ENCODE data around the gene CFAP100. TPM values are rescaled to one million over a fixed set of nuclear protein-coding genes. Genes with fewer than 3 reads are reported as not detected.

Gene CFAP100
- not detected for total RNA-seq
- long read RNA-seq, donor 1, result 0 reads
- long read RNA-seq, donor 2, result 0 reads

DNA sequence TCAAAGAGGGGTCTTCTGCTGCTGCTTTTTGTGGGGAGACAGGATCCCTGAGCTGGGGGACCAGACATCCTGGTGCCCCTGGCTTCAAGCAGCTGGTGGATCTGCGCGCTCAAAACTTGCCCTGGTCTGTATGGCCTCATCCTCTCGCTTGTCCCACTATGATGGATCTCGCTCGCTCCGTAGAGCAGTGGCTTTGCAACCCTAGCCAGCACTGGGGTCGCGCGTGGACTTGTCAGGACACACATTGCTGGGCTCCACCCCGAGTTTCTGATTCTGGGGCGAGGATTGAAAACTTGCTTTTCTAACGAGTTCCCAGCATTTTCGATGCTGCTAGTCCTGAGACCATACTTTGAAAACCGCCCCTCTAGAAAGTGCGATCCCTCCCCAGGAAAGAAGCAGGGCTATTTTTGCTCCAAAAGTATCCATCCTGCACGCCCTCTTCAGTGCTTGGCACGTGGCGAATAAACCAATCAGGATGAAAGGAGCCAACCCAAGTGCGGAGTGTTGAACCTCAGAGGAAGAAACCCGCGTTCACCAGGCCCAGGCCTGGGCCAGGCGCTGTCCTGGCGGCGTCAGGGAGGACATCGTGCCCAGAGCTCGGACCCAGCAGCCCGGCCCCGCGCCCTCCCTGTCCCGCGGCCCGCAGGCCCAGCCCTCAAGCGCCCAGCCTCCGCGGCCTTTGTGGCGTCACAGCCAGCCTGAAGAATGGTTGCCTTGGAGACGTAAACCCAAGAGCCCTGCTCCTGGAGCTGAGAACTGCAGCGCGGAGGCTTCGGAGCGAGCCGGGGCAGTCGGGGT, at the start of gene CFAP100:
Gene CFAP100, plus strand, starts transcription at position 731 of the 798 bp plus-strand sequence. CDS start 1,092 bp downstream, outside the sequence.
- DNase-seq, result peak in 1 of 3 donors; percentile 17
- Histone ChIP-seq H3K4me3 (no peak within 1 kb of the TSS), H3K9me3 (no peaks in the 10 kb centered on the region), H3K36me3 (ENCODE audit: low read depth) (no peaks in the 10 kb centered on the region), H3K4me1 (ENCODE audit: low read depth) (no peaks in the 10 kb centered on the region)
- intact Hi-C loops (cut with DNase I, micrococcal nuclease), result loop anchor here (5.0 to 10.0 kb wide), 3 partner anchors 137 to 260 kb away; no protein-coding TSS in a partner anchor
- no peak for TF ChIP-seq CTCF (IDR thresholded peaks at IDR 0.05)
- ATAC-seq, result peak; percentile 27

GRCh38 chr3:126345231-126345630, 49.5 kb upstream of the CFAP100 start:
- H3K4me1 ChIP-seq (ENCODE audit: low read depth), result no peaks in the 10 kb centered on the region
- ATAC-seq (no peak), DNase-seq (no peak)
- no peaks in the 10 kb centered on the region for H3K36me3 ChIP-seq (ENCODE audit: low read depth)
- no peaks in the 10 kb centered on the region for H3K9me3 ChIP-seq
- intact Hi-C loops (cut with DNase I, micrococcal nuclease), result no loop called here
- no peak overlapping the region for H3K4me3 ChIP-seq
- TF ChIP-seq CTCF (IDR thresholded peaks at IDR 0.05), result no peak

DNA sequence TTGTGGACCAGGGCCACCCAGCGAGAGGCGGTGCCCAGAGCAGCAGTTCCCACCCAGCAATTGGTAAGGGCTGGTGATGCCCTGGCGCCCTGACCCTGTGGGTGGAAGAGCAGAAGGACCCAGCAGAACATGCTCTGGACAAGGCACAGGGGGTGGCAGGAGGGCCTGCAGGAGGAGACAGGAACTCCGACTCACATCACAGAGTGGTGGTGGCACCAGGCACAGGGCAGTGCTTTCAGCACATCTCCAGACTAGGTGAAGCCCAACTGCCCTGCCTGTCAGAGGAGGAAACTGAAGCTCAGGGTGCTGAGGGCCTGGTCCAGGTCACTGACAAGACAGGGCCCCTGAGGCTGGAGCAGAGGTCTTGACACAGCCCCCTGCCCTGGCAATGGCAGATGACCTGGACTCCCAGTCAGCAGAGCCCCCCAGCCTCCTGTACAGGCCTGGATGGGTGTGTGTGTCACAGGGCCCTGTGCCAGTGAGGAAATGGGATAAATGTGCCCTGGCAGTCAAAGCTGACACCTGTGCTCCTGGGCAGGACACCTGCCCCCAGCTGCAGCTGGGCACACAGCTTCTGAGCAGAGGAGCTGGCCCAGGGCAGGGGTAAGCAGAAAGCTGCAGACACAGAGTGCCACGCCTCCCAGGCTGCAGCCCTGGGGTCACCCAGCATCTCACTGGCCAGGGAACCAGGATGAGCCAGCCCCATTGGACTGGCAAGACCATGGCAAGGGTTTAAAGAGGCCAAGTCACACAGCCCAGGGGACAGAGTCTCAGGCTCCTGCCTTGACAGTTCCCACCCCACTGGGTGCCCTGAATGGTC, 48.9 kb upstream of the CFAP100 start:
- no peak overlapping the region for H3K4me3 ChIP-seq
- DNase-seq (peak in 2 of 3 donors; percentile 12 to 36), ATAC-seq (peak; percentile 5)
- no peaks in the 10 kb centered on the region for H3K36me3 ChIP-seq (ENCODE audit: low read depth)
- TF ChIP-seq CTCF (IDR thresholded peaks at IDR 0.05), result no peak
- H3K9me3 ChIP-seq, result no peaks in the 10 kb centered on the region
- no peaks in the 10 kb centered on the region for H3K4me1 ChIP-seq (ENCODE audit: low read depth)
- intact Hi-C loops (cut with DNase I, micrococcal nuclease), result no loop called here

- intact Hi-C loops (cut with DNase I, micrococcal nuclease), result no loop called here
- H3K36me3 ChIP-seq (ENCODE audit: low read depth), result no peaks in the 10 kb centered on the region
Observed at GRCh38 chr3:126346466-126346865, 48.2 kb upstream of the CFAP100 start.

More at GRCh38 chr3:126346466-126346865, 48.2 kb upstream of the CFAP100 start:
- Histone ChIP-seq H3K9me3 (no peaks in the 10 kb centered on the region), H3K4me3 (no peak overlapping the region), H3K4me1 (ENCODE audit: low read depth) (no peaks in the 10 kb centered on the region)
- no peak for DNase-seq
- ATAC-seq, result no peak
- TF ChIP-seq CTCF (IDR thresholded peaks at IDR 0.05), result no peak

Data from mucosa of descending colon (tissue), 3 donors.